ENCODE results near the gene ZNF555. TPM values are rescaled to one million over a fixed set of nuclear protein-coding genes. Genes with fewer than 3 reads are reported as not detected.
"Not testable (repeated sequence)": the region's sequence is repeated elsewhere in the genome, so short reads cannot be mapped to it uniquely, and the experiment has no call there.

The ZNF555 gene
- total and polyA plus RNA-seq, 7 experiments from 2014 or later = 1.2 to 10.0 (median 2.7) TPM

GRCh38 chr19:2816641-2817040 is 24.6 kb upstream of the ZNF555 start:
- ATAC-seq (no peak), DNase-seq (no peak)
- POLR2A ChIA-PET = no interaction called here
- no peak overlapping the region for H3K4me3 ChIP-seq (ENCODE audit: low read length)
- peaks cover 0 to 4% (median 0%) of the 10 kb centered on the region in 3 experiments for H3K36me3 ChIP-seq (ENCODE audit: control insufficient read depth in 2 of 3, insufficient read depth in 3 of 3, low read length in 3 of 3)
- Mint-ChIP-seq H3K27me3 (no peaks in the 10 kb centered on the region), H3K36me3 (peaks cover 0 to 3% (median 0%) of the 10 kb centered on the region in 5 donors), H3K4me3 (no peak overlapping the region), H3K4me1 (peaks cover 0 to 15% (median 6%) of the 10 kb centered on the region in 7 donors), H3K27ac (no peak overlapping the region), H3K9me3 (peaks cover 0 to 1% (median 0%) of the 10 kb centered on the region in 11 donors)
- intact Hi-C loops (cut with micrococcal nuclease) = loop anchor here in 1 of 2 donors (5.0 kb wide), 1 partner anchor 41 kb away; no protein-coding TSS in a partner anchor
- no peaks in the 10 kb centered on the region for H3K27me3 ChIP-seq (ENCODE audit: control insufficient read depth in 2 of 2, insufficient read depth in 2 of 2, low read length in 2 of 2)
- no peak overlapping the region for H3K27ac ChIP-seq (ENCODE audit: low read depth, low read length)
- H3K4me1 ChIP-seq (ENCODE audit: control insufficient read depth in 2 of 2, insufficient read depth in 2 of 2, low read length in 2 of 2) = peaks cover 3 to 4% of the 10 kb centered on the region in 2 donors
- H3K9me3 ChIP-seq (ENCODE audit: control insufficient read depth in 2 of 3, low read length in 3 of 3) = no peaks in the 10 kb centered on the region
- CTCF ChIA-PET = no interaction called here

- H3K27me3 ChIP-seq (ENCODE audit: control insufficient read depth in 2 of 2, insufficient read depth in 2 of 2, low read length in 2 of 2); H3K9me3 ChIP-seq (ENCODE audit: control insufficient read depth in 2 of 3, low read length in 3 of 3); H3K4me1 ChIP-seq (ENCODE audit: control insufficient read depth in 2 of 2, insufficient read depth in 2 of 2, low read length in 2 of 2); H3K27ac ChIP-seq (ENCODE audit: low read depth, low read length); ATAC-seq; H3K36me3 Mint-ChIP-seq; CTCF ChIA-PET; POLR2A ChIA-PET; H3K4me3 ChIP-seq (ENCODE audit: low read length); H3K27me3 Mint-ChIP-seq; H3K36me3 ChIP-seq (ENCODE audit: control insufficient read depth in 2 of 3, insufficient read depth in 3 of 3, low read length in 3 of 3); DNase-seq; H3K9me3 Mint-ChIP-seq: not testable (repeated sequence)
- Mint-ChIP-seq H3K27ac (peak overlapping the region in 1 of 9 donors; percentile 49), H3K4me1 (peaks cover 0 to 18% (median 6%) of the 10 kb centered on the region in 7 donors), H3K4me3 (peak overlapping the region in 2 of 10 donors; percentile 20 to 64)
- intact Hi-C loops (cut with micrococcal nuclease) = loop anchor here in 1 of 2 donors (5.0 kb wide), 1 partner anchor 40 kb away; no protein-coding TSS in a partner anchor
Measured at GRCh38 chr19:2817237-2817829, 23.9 kb upstream of the ZNF555 start.

DNA sequence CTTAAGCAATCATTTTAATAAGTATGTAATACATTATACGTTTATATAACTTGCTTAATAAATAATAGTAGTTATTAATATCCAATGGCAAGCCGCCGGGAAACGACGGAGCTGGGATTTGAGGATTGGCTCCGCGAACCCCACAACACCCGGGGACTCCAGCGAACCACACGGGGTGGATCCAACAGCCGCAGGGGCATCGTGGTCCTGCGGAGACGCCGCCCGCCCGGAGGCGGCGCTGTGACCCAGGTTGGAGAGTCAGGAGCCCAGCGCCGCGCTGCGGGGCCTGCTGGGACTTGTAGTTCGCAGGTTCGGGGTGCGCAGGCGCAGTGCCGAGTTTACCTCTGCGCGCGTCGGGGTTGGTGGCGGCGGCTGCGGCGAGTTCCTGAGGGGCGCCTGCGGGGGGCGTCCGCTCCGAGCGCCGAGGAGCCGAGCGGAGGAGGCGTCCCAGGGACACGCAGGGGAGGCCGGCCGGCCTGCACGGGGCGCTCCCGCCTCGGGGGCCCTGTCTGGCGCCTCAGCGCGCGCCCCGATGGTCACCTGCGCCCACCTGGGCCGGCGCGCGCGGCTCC is 21.6 kb upstream of the ZNF555 start, which contains the start of gene ZNF554:
ZNF554 (plus strand) TSS at position 329 of the 572 bp plus-strand sequence; CDS start at position 533, 204 bp downstream.
- peaks cover 0 to 7% (median 4%) of the 10 kb centered on the region in 5 donors for H3K36me3 Mint-ChIP-seq
- H3K4me3 Mint-ChIP-seq = peak within 1 kb of the TSS; percentile 79 to 92 (median 86)
- no peaks in the 10 kb centered on the region for H3K27me3 ChIP-seq (ENCODE audit: control insufficient read depth in 2 of 2, insufficient read depth in 2 of 2, low read length in 2 of 2)
- H3K27ac Mint-ChIP-seq = peak within 1 kb of the TSS in 7 of 9 donors; percentile 22 to 80 (median 52)
- peaks cover 3 to 4% of the 10 kb centered on the region in 2 donors for H3K4me1 ChIP-seq (ENCODE audit: control insufficient read depth in 2 of 2, insufficient read depth in 2 of 2, low read length in 2 of 2)
- no peaks in the 10 kb centered on the region for H3K9me3 ChIP-seq (ENCODE audit: control insufficient read depth in 2 of 3, low read length in 3 of 3)
- CTCF ChIA-PET = interaction anchor here (0.7 to 1.5 kb wide), 3 partner anchors 15 to 199 kb away, joined by 3 read pairs; partner anchors contain the start of gene ZNF555
- intact Hi-C loops (cut with micrococcal nuclease) = loop anchor here (1.0 to 5.0 kb wide), 9 partner anchors 22 to 242 kb away; partner anchors contain the start of genes SGTA (in 1 of the 2), SLC39A3 (in 1 of the 2), THOP1 (in 1 of the 2) and ZNF555 (in 1 of the 2)
- DNase-seq = peak; percentile 95 to 99 (median 98)
- POLR2A ChIA-PET = interaction anchor here (0.5 to 1.4 kb wide), 6 partner anchors 11 to 1185 kb away, joined by 3 to 6 read pairs (median 3); no protein-coding TSS in a partner anchor
- H3K9me3 Mint-ChIP-seq = peaks cover 0 to 2% (median 0%) of the 10 kb centered on the region in 11 donors
- peak; percentile 100 for ATAC-seq
- H3K4me3 ChIP-seq (ENCODE audit: low read length) = peak within 1 kb of the TSS; percentile 79
- peak within 1 kb of the TSS; percentile 76 for H3K27ac ChIP-seq (ENCODE audit: low read depth, low read length)
- peaks cover 3 to 18% (median 6%) of the 10 kb centered on the region in 7 donors for H3K4me1 Mint-ChIP-seq
- peaks cover 0 to 8% (median 0%) of the 10 kb centered on the region in 3 experiments for H3K36me3 ChIP-seq (ENCODE audit: control insufficient read depth in 2 of 3, insufficient read depth in 3 of 3, low read length in 3 of 3)
- no peaks in the 10 kb centered on the region for H3K27me3 Mint-ChIP-seq

- no peak for ATAC-seq
- Mint-ChIP-seq H3K27ac (peak overlapping the region in 5 of 9 donors; percentile 22 to 80 (median 52)), H3K27me3 (no peaks in the 10 kb centered on the region), H3K36me3 (peaks cover 0 to 12% (median 6%) of the 10 kb centered on the region in 5 donors), H3K9me3 (peaks cover 0 to 3% (median 0%) of the 10 kb centered on the region in 11 donors), H3K4me1 (peaks cover 3 to 19% (median 6%) of the 10 kb centered on the region in 7 donors), H3K4me3 (peak overlapping the region; percentile 79 to 90 (median 86))
- no peaks in the 10 kb centered on the region for H3K9me3 ChIP-seq (ENCODE audit: control insufficient read depth in 2 of 3, low read length in 3 of 3)
- no peaks in the 10 kb centered on the region for H3K27me3 ChIP-seq (ENCODE audit: control insufficient read depth in 2 of 2, insufficient read depth in 2 of 2, low read length in 2 of 2)
- H3K27ac ChIP-seq (ENCODE audit: low read depth, low read length) = peak overlapping the region; percentile 76
- H3K4me3 ChIP-seq (ENCODE audit: low read length) = peak overlapping the region; percentile 79
- no peak for DNase-seq
- intact Hi-C loops (cut with micrococcal nuclease) = no loop called here
- peaks cover 0 to 8% (median 0%) of the 10 kb centered on the region in 3 experiments for H3K36me3 ChIP-seq (ENCODE audit: control insufficient read depth in 2 of 3, insufficient read depth in 3 of 3, low read length in 3 of 3)
- CTCF ChIA-PET = interaction anchor here (0.7 to 1.3 kb wide), 2 partner anchors 21 to 157 kb away, joined by 3 to 6 read pairs; partner anchors contain the start of genes TLE6 and ZNF555
- peaks cover 3 to 4% of the 10 kb centered on the region in 2 donors for H3K4me1 ChIP-seq (ENCODE audit: control insufficient read depth in 2 of 2, insufficient read depth in 2 of 2, low read length in 2 of 2)
- POLR2A ChIA-PET = interaction anchor here (0.5 to 1.4 kb wide), 4 partner anchors 13 to 1184 kb away, joined by 3 to 6 read pairs (median 4); no protein-coding TSS in a partner anchor
Measured at GRCh38 chr19:2820112-2820702, 21.1 kb upstream of the ZNF555 start.

- DNase-seq (no peak), ATAC-seq (no peak)
- Mint-ChIP-seq H3K27me3 (no peaks in the 10 kb centered on the region), H3K4me1 (peaks cover 2 to 19% (median 5%) of the 10 kb centered on the region in 7 donors), H3K4me3 (peak overlapping the region in 1 of 10 donors; percentile 53), H3K27ac (no peak overlapping the region), H3K9me3 (peaks cover 0 to 12% (median 3%) of the 10 kb centered on the region in 11 donors), H3K36me3 (peaks cover 5 to 28% (median 17%) of the 10 kb centered on the region in 5 donors)
- no peaks in the 10 kb centered on the region for H3K27me3 ChIP-seq (ENCODE audit: control insufficient read depth in 2 of 2, insufficient read depth in 2 of 2, low read length in 2 of 2)
- H3K9me3 ChIP-seq (ENCODE audit: control insufficient read depth in 2 of 3, low read length in 3 of 3) = no peaks in the 10 kb centered on the region
- POLR2A ChIA-PET = interaction anchor here (0.6 kb wide), 1 partner anchor 51 kb away, joined by 3 read pairs; no protein-coding TSS in a partner anchor
- CTCF ChIA-PET = interaction anchor here (0.6 kb wide), 1 partner anchor 748 kb away, joined by 6 read pairs; no protein-coding TSS in a partner anchor
- peaks cover 0 to 19% (median 0%) of the 10 kb centered on the region in 3 experiments for H3K36me3 ChIP-seq (ENCODE audit: control insufficient read depth in 2 of 3, insufficient read depth in 3 of 3, low read length in 3 of 3)
- no peak overlapping the region for H3K27ac ChIP-seq (ENCODE audit: low read depth, low read length)
- no peak overlapping the region for H3K4me3 ChIP-seq (ENCODE audit: low read length)
- peaks cover 3 to 4% of the 10 kb centered on the region in 2 donors for H3K4me1 ChIP-seq (ENCODE audit: control insufficient read depth in 2 of 2, insufficient read depth in 2 of 2, low read length in 2 of 2)
- intact Hi-C loops (cut with micrococcal nuclease) = no loop called here
Measured at GRCh38 chr19:2822846-2823245, 18.4 kb upstream of the ZNF555 start.

DNA sequence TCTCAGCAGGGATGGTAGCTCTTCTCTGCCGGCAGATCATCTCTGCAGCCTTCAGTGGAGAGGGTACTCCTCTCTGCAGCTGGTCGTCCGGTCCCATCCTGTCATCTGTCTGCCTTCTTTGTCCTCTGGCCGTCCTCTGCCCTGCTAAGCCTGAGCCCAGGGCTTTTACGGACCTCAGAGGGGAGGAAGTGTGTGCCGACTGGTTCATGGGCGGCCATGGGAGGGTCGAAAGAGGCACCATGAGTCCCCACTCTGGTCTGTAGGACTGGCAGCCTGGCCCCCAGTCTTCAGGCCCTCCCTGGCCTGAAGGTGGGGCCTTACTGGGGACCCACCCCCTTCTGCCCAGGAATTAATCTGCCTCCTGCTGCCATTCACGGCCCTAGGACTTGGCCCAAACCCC is 17.6 kb upstream of the ZNF555 start:
- H3K9me3 ChIP-seq (ENCODE audit: control insufficient read depth in 2 of 3, low read length in 3 of 3) = no peaks in the 10 kb centered on the region
- peaks cover 2 to 19% (median 5%) of the 10 kb centered on the region in 7 donors for H3K4me1 Mint-ChIP-seq
- H3K27ac Mint-ChIP-seq = peak overlapping the region in 1 of 9 donors; percentile 54
- ChIA-PET POLR2A (interaction anchor here (0.6 kb wide), 1 partner anchor 50 kb away, joined by 3 read pairs; no protein-coding TSS in a partner anchor), CTCF (interaction anchor here (0.6 to 1.0 kb wide), 2 partner anchors 14 to 17 kb away, joined by 3 read pairs; no protein-coding TSS in a partner anchor)
- H3K4me3 ChIP-seq (ENCODE audit: low read length) = no peak overlapping the region
- H3K36me3 ChIP-seq (ENCODE audit: control insufficient read depth in 2 of 3, insufficient read depth in 3 of 3, low read length in 3 of 3) = peaks cover 0 to 27% (median 0%) of the 10 kb centered on the region in 3 experiments
- H3K4me3 Mint-ChIP-seq = no peak overlapping the region
- peaks cover 3 to 4% of the 10 kb centered on the region in 2 donors for H3K4me1 ChIP-seq (ENCODE audit: control insufficient read depth in 2 of 2, insufficient read depth in 2 of 2, low read length in 2 of 2)
- peaks cover 0 to 20% (median 6%) of the 10 kb centered on the region in 11 donors for H3K9me3 Mint-ChIP-seq
- intact Hi-C loops (cut with micrococcal nuclease) = no loop called here
- H3K36me3 Mint-ChIP-seq = peaks cover 6 to 36% (median 25%) of the 10 kb centered on the region in 5 donors
- no peaks in the 10 kb centered on the region for H3K27me3 Mint-ChIP-seq
- DNase-seq = no peak
- no peak overlapping the region for H3K27ac ChIP-seq (ENCODE audit: low read depth, low read length)
- H3K27me3 ChIP-seq (ENCODE audit: control insufficient read depth in 2 of 2, insufficient read depth in 2 of 2, low read length in 2 of 2) = no peaks in the 10 kb centered on the region
- ATAC-seq = no peak
